Caco-2 (cell line): ENCODE results near the gene LRRC75B. TPM values are rescaled to one million over a fixed set of nuclear protein-coding genes. Genes with fewer than 3 reads are reported as not detected.
A peak's percentile ranks its signal among the peaks of the same experiment; 100 is the strongest.

Experiments
- BruUV-seq: library from RNA; stranded (reverse); fragments of 400-500 nt; replicated peaks from 2 replicates; lab custom pipeline; 2021; lab: Mats Ljungman, UMichigan
- CTCF ChIA-PET: fragments of 300-600 bp; sonication (Branson Sonifier 250); formaldehyde crosslinking; loops from one replicate; lab custom pipeline; 2022; ENCODE audit warnings: antibody characterized with exemption; lab: Charles Lee
- POLR2A ChIA-PET: fragments of 300-600 bp; sonication (Branson Sonifier 250); formaldehyde crosslinking; loops from one replicate; lab custom pipeline; 2022; ENCODE audit warnings: antibody characterized with exemption; lab: Charles Lee
- DNase-seq, 2 experiments: peaks; one replicate each; pipeline versions ENCODE4 v3.0.0 to v3.0.0-alpha.2; 2020 to 2022
- H3K27me3 ChIP-seq: replicated peaks from 2 replicates; pipeline ENCODE4 v1.6.0; 2011; ENCODE audit warnings: low read length; ENCODE audit not compliant: control insufficient read depth, insufficient read depth
- H3K36me3 ChIP-seq: 2 replicates; pipeline ENCODE4 v1.5.1; 2011; ENCODE audit warnings: low read length; ENCODE audit not compliant: control insufficient read depth, insufficient read depth
- H3K4me1 ChIP-seq: fragments of 250-450 bp; sonication (Bioruptor Pico); 2 replicates; pipeline ENCODE4 v1.5.1; 2020; ENCODE audit warnings: mild to moderate bottlenecking
- H3K4me3 ChIP-seq: 2 replicates; pipeline ENCODE4 v1.5.1; 2011; ENCODE audit warnings: low read depth, mild to moderate bottlenecking, control low read depth, low read length
- H3K9me3 ChIP-seq: fragments of 250-450 bp; sonication (Bioruptor Pico); 2 replicates; pipeline ENCODE4 v1.5.1; 2020; ENCODE audit warnings: mild to moderate bottlenecking, moderate library complexity
- H3K27ac Mint-ChIP-seq: one replicate; pipeline ENCODE4 v1.8.0; 2022; ENCODE audit warnings: mixed read lengths; ENCODE audit not compliant: unreplicated experiment
- H3K27me3 Mint-ChIP-seq: one replicate; pipeline ENCODE4 v1.8.0; 2022; ENCODE audit warnings: mixed read lengths; ENCODE audit not compliant: insufficient read depth, unreplicated experiment
- H3K36me3 Mint-ChIP-seq: one replicate; pipeline ENCODE4 v1.8.0; 2022; ENCODE audit warnings: mild to moderate bottlenecking, mixed read lengths; ENCODE audit not compliant: insufficient read depth, unreplicated experiment
- H3K4me1 Mint-ChIP-seq: one replicate; pipeline ENCODE4 v1.8.0; 2022; ENCODE audit warnings: low read depth, mixed read lengths; ENCODE audit not compliant: unreplicated experiment
- H3K4me3 Mint-ChIP-seq: one replicate; pipeline ENCODE4 v1.8.0; 2022; ENCODE audit warnings: mild to moderate bottlenecking, moderate library complexity, mixed read lengths; ENCODE audit not compliant: unreplicated experiment
- H3K9me3 Mint-ChIP-seq: one replicate; pipeline ENCODE4 v1.8.0; 2022; ENCODE audit warnings: mixed read lengths; ENCODE audit not compliant: unreplicated experiment
- CTCF ChIP-seq, 2 experiments: fragments of 200-600 bp in 1 of 2; IDR thresholded peaks; 1 replicate in 1 of 2; 2 replicates in 1 of 2; pipeline versions ENCODE4 v1.5.1 to v1.8.0; 2011 to 2022; ENCODE audit warnings: antibody characterized with exemption in 1 of 2, control low read depth in 1 of 2, inconsistent platforms in 1 of 2, low read depth in 1 of 2, low read length in 1 of 2, mild to moderate bottlenecking in 1 of 2, moderate library complexity in 1 of 2; ENCODE audit not compliant: insufficient read depth in 1 of 2, severe bottlenecking in 1 of 2, unreplicated experiment in 1 of 2
- intact Hi-C: fragments of 100-400 bp; cut with micrococcal nuclease; formaldehyde crosslinking; loops from one replicate; pipeline ENCODE4 v1.10.0; 2022; ENCODE audit not compliant: unreplicated experiment
- total RNA-seq: library from RNA; stranded (reverse); gene quantifications from 2 replicates; pipeline ENCODE4 v1.2.3, GENCODE V29; 2022

The LRRC75B gene
- total RNA-seq, 1 experiment from 2014 or later: 20.4 TPM

- CTCF ChIA-PET: no interaction called here
- Histone ChIP-seq H3K4me1 (peaks cover 43% of the 10 kb centered on the region), H3K27me3 (no peaks in the 10 kb centered on the region), H3K36me3 (peaks cover 12% of the 10 kb centered on the region), H3K9me3 (no peaks in the 10 kb centered on the region), H3K4me3 (no peak overlapping the region)
- Mint-ChIP-seq H3K4me3 (peak overlapping the region; percentile 34), H3K36me3 (peaks cover 48% of the 10 kb centered on the region), H3K9me3 (no peaks in the 10 kb centered on the region), H3K27ac (peak overlapping the region; percentile 69), H3K27me3 (no peaks in the 10 kb centered on the region), H3K4me1 (peaks cover 33% of the 10 kb centered on the region)
- POLR2A ChIA-PET: no interaction called here
- intact Hi-C loops: loop anchor here (1.0 kb wide), 1 partner anchor 19 kb away; no protein-coding TSS in a partner anchor
- no peak for TF ChIP-seq CTCF (IDR thresholded peaks at IDR 0.05; ENCODE audit: insufficient read depth in 1 of 2, low read depth in 1 of 2, low read length in 1 of 2, severe bottlenecking in 1 of 2, unreplicated experiment in 1 of 2)
- BruUV-seq: no TSS peak
- no peak for DNase-seq
Measured at GRCh38 chr22:24550902-24551435, 41.9 kb downstream of the LRRC75B start.

DNA sequence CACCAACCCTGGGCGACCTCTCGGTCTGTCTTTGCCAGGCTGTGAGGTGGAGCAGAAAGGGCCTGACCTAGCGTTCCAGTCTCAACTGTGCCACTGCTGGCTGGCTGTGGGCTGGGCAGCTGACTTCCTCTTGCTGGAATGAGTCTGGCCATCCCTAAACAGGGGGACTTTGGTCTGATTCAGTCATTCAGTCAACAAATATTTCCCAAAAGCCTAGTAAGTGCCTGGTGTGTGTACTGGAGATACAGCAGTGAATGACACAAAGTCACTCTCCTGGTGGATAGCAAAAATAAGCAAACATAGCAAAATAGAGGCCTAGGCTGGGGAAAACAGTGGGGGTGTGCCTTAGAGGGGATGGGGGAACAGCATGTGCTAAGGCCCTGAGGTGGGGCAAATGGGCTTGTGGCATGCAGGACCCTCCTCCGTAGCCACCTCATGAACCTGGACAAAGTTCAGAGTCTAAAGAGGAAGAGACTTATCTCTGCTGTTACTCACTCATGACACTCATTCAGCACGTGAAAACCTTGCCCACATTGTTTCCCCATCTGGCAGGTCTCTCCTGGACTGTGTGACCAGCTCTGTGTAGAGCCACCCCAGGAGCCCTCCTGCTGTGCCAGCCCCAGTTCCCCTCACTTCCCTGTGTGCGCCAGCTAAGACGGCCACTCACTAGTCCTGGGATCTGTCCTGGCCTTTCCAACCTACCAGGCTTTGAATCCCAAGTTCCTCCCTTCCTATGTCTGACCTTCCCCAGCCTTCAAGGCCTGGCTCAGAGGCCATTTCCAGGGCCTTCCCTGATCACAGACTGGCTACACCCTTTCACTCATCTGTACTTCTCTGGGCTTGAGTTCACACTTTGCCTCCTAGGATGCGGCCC, 42.6 kb downstream of the LRRC75B start:
- BruUV-seq: no TSS peak
- Histone ChIP-seq H3K9me3 (no peaks in the 10 kb centered on the region), H3K27me3 (no peaks in the 10 kb centered on the region), H3K4me3 (no peak overlapping the region), H3K4me1 (peaks cover 43% of the 10 kb centered on the region), H3K36me3 (peaks cover 12% of the 10 kb centered on the region)
- CTCF ChIA-PET: no interaction called here
- Mint-ChIP-seq H3K9me3 (no peaks in the 10 kb centered on the region), H3K27ac (peak overlapping the region; percentile 69), H3K4me1 (peaks cover 33% of the 10 kb centered on the region), H3K4me3 (peak overlapping the region; percentile 34), H3K36me3 (peaks cover 44% of the 10 kb centered on the region), H3K27me3 (no peaks in the 10 kb centered on the region)
- POLR2A ChIA-PET: no interaction called here
- intact Hi-C loops: loop anchor here (1.0 kb wide), 1 partner anchor 18 kb away; no protein-coding TSS in a partner anchor
- no peak for TF ChIP-seq CTCF (IDR thresholded peaks at IDR 0.05; ENCODE audit: insufficient read depth in 1 of 2, low read depth in 1 of 2, low read length in 1 of 2, severe bottlenecking in 1 of 2, unreplicated experiment in 1 of 2)
- DNase-seq: peak; percentile 71 to 72

DNA sequence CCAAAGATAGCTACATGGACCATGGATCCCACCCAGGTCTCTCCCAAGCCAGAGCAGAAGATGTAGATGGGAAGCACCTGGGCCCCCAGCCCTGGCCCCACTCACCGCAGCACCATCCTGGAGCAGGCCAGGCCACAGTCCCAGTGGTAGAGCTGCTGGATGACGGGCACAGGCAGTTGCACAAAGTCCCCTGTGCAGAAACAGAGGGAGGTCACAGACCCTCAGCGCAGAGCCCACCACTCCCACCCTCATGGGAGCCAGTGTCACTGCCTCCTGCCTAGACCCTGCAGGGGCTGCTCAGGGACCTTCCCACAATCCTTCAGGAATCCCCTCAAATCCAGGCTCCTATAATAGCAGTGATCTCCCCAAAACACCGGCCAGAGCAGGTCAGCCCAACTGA, 44.1 kb downstream of the LRRC75B start:
- POLR2A ChIA-PET: no interaction called here
- H3K4me3 Mint-ChIP-seq: no peak overlapping the region
- peaks cover 27% of the 10 kb centered on the region for H3K4me1 Mint-ChIP-seq

More for the DNA sequence above, 44.1 kb downstream of the LRRC75B start:
- CTCF ChIA-PET: interaction anchor here (0.6 kb wide), 1 partner anchor 48 kb away, joined by 5 read pairs; no protein-coding TSS in a partner anchor
- intact Hi-C loops: no loop called here
- peaks cover 41% of the 10 kb centered on the region for H3K36me3 Mint-ChIP-seq
- TF ChIP-seq CTCF (IDR thresholded peaks at IDR 0.05; ENCODE audit: insufficient read depth in 1 of 2, low read depth in 1 of 2, low read length in 1 of 2, severe bottlenecking in 1 of 2, unreplicated experiment in 1 of 2): no peak
- no peak overlapping the region for H3K27ac Mint-ChIP-seq
- DNase-seq: no peak
- no TSS peak for BruUV-seq
- H3K36me3 ChIP-seq: peaks cover 11% of the 10 kb centered on the region
- H3K27me3 ChIP-seq: no peaks in the 10 kb centered on the region
- H3K27me3 Mint-ChIP-seq: no peaks in the 10 kb centered on the region
- no peaks in the 10 kb centered on the region for H3K9me3 ChIP-seq
- no peaks in the 10 kb centered on the region for H3K9me3 Mint-ChIP-seq
- no peak overlapping the region for H3K4me3 ChIP-seq
- H3K4me1 ChIP-seq: peaks cover 39% of the 10 kb centered on the region
